ENCODE data around the gene MXD4.
A peak's percentile ranks its signal among the peaks of the same experiment; 100 is the strongest.

- TF ChIP-seq HMGXB4 (CRISPR knock-in tag; IDR thresholded peaks at IDR 0.05; ENCODE audit: borderline replicate concordance in 1 of 2, low read depth in 1 of 2) (peak; percentile 65 to 87), ZBTB39 (CRISPR knock-in tag; IDR thresholded peaks at IDR 0.05) (no peak), ZNF232 (CRISPR knock-in tag; IDR thresholded peaks at IDR 0.05; ENCODE audit: borderline replicate concordance) (peak; percentile 60; the same call in 1 of the 2 replicates), FOXO4 (CRISPR knock-in tag; conservative IDR thresholded peaks at IDR 0.05) (no peak), EZH2 (conservative IDR thresholded peaks at IDR 0.05; ENCODE audit: low read depth, low read length) (no peak), CTCF (CRISPR knock-in tag; IDR thresholded peaks at IDR 0.05) (no peak; the same call in 1 of the 2 replicates), ZHX1 (CRISPR knock-in tag; IDR thresholded peaks at IDR 0.05; ENCODE audit: low read depth) (no peak), ZBTB49 (CRISPR knock-in tag; IDR thresholded peaks at IDR 0.05; ENCODE audit: borderline replicate concordance) (no peak), CEBPB (IDR thresholded peaks at IDR 0.05; ENCODE audit: borderline replicate concordance, low read depth, low read length) (no peak)
These were observed 20.2 kb downstream of the MXD4 start, which contains the start of the genes HAUS3 and POLN for GRCh38 chr4:2241410-2242353.

Data from HepG2 (cell line).